GM12878 (cell line): ENCODE results near the gene MYL7. TPM values are rescaled to one million over a fixed set of nuclear protein-coding genes. Genes with fewer than 3 reads are reported as not detected.

Source experiments
- ATAC-seq: fragments of 200-7000 bp; cut with Tn5 transposase; 3 replicates; pipeline ENCODE4 v1.9.1; 2020; ENCODE audit warnings: mild to moderate bottlenecking, moderate library complexity
- BruUV-seq: library from RNA; stranded (reverse); fragments of 400-500 nt; replicated peaks from 2 replicates; lab custom pipeline; 2021; lab: Mats Ljungman, UMichigan
- CTCF ChIA-PET: fragments of 300-600 bp; sonication (Branson Sonifier 250); formaldehyde crosslinking; extraction: SDS; loops from one replicate; lab custom pipeline; 2021; ENCODE audit warnings: inconsistent platforms; lab: Yijun Ruan, JAX
- POLR2A ChIA-PET: fragments of 350-600 bp; formaldehyde crosslinking; extraction: SDS; loops from one replicate; lab custom pipeline; 2021; ENCODE audit warnings: inconsistent platforms; lab: Charles Lee
- RAD21 ChIA-PET: fragments of 300-600 bp; sonication (Branson Sonifier 250); formaldehyde crosslinking; loops from one replicate; lab custom pipeline; 2023; ENCODE audit warnings: antibody characterized with exemption; ENCODE audit not compliant: unreplicated experiment; lab: Charles Lee
- SMC1A ChIA-PET: fragments of 300-600 bp; sonication (Branson Sonifier 250); formaldehyde crosslinking; loops from one replicate; lab custom pipeline; 2023; ENCODE audit not compliant: unreplicated experiment, uncharacterized antibody; lab: Charles Lee
- DNase-seq: peaks from one replicate; pipeline ENCODE4 v3.0.0-alpha.2; 2011; ENCODE audit warnings: low read depth, low spot score
- FAIRE-seq: peaks from 3 replicates; lab custom pipeline; 2011; peaks lifted over from hg19 to GRCh38; lab: Jason Lieb, UNC
- H2AFZ ChIP-seq: 2 replicates; pipeline ENCODE4 v1.6.0; 2011; ENCODE audit warnings: low read depth, low read length, control low read depth; ENCODE audit not compliant: control insufficient read depth
- H3K27ac ChIP-seq: 2 replicates; pipeline ENCODE4 v1.5.1; 2011; ENCODE audit warnings: control low read depth; ENCODE audit not compliant: control insufficient read depth, insufficient read depth
- H3K27me3 ChIP-seq, 2 experiments: replicated peaks in 1 of 2; 2 replicates each; pipeline versions ENCODE4 v1.6.0 to v1.6.1; 2011; ENCODE audit warnings: low read length in 1 of 2; ENCODE audit not compliant: control insufficient read depth in 2 of 2, insufficient read depth in 2 of 2
- H3K36me3 ChIP-seq, 2 experiments: 2 replicates each; pipeline ENCODE4 v1.5.1; 2011; ENCODE audit warnings: low read length in 1 of 2; ENCODE audit not compliant: control insufficient read depth in 2 of 2, insufficient read depth in 2 of 2
- H3K4me1 ChIP-seq: 2 replicates; pipeline ENCODE4 v1.6.1; 2011; ENCODE audit warnings: mild to moderate bottlenecking, low read length, moderate library complexity, mixed read lengths; ENCODE audit not compliant: control insufficient read depth, insufficient read depth
- H3K4me2 ChIP-seq: 2 replicates; pipeline ENCODE4 v1.6.0; 2011; ENCODE audit warnings: control low read depth; ENCODE audit not compliant: control insufficient read depth, insufficient read depth
- H3K4me3 ChIP-seq: fragments of 200-600 bp; sonication (generic); 2 replicates; pipeline ENCODE4 v1.5.1; 2016
- H3K79me2 ChIP-seq: 2 replicates; pipeline ENCODE4 v1.6.0; 2011; ENCODE audit warnings: low read length; ENCODE audit not compliant: control insufficient read depth, insufficient read depth
- H3K9ac ChIP-seq: 2 replicates; pipeline ENCODE4 v1.8.0; 2011; ENCODE audit warnings: low read length, control low read depth, mixed read lengths; ENCODE audit not compliant: control insufficient read depth, insufficient read depth
- H3K9me3 ChIP-seq: replicated peaks from 3 replicates; pipeline ENCODE4 v1.5.1; 2011; ENCODE audit warnings: mild to moderate bottlenecking, low read length; ENCODE audit not compliant: control insufficient read depth, insufficient read depth
- H4K20me1 ChIP-seq: 2 replicates; pipeline ENCODE4 v1.6.0; 2011; ENCODE audit not compliant: control insufficient read depth, insufficient read depth
- CHD4 ChIP-seq: fragments of 200-600 bp; sonication (generic); IDR thresholded peaks from 2 replicates; pipeline ENCODE4 v1.6.1; 2016; ENCODE audit warnings: mild to moderate bottlenecking
- ETV6 ChIP-seq, 2 experiments: fragments of 450-650 bp in 1 of 2; IDR thresholded peaks in 1 of 2; conservative IDR thresholded peaks in 1 of 2; 2 replicates each; pipeline ENCODE4 v1.6.1; 2014; ENCODE audit warnings: antibody characterized with exemption in 1 of 2, borderline replicate concordance in 1 of 2, low read depth in 1 of 2, mild to moderate bottlenecking in 1 of 2, moderate library complexity in 1 of 2
- RUNX3 ChIP-seq: IDR thresholded peaks from 2 replicates; pipeline ENCODE4 v1.6.1; 2012; ENCODE audit warnings: low read length, inconsistent platforms
- SUZ12 ChIP-seq: fragments of 200-600 bp; sonication (generic); IDR thresholded peaks from one replicate; pipeline ENCODE4 v1.6.1; 2018; ENCODE audit warnings: antibody characterized with exemption, mild to moderate bottlenecking; ENCODE audit not compliant: unreplicated experiment
- WGBS: methylation state at CpG from one replicate; pipeline ENCODE4 v1.1.6; 2016; ENCODE audit warnings: low lambda C conversion rate; ENCODE audit not compliant: insufficient replicate concordance, insufficient coverage; ENCODE audit errors: missing lambda C conversion rate; 5-methylcytosine and 5-hydroxymethylcytosine counted together
- in situ Hi-C: fragments of 300-500 bp; cut with MboI; formaldehyde crosslinking; loops from 9 replicates; pipeline ENCODE4 v1.14.3; 2018; ENCODE audit warnings: mixed read lengths
- intact Hi-C: fragments of 100-400 bp; cut with micrococcal nuclease; formaldehyde crosslinking; loops from one replicate; pipeline ENCODE4 v1.14.2; 2022; ENCODE audit not compliant: unreplicated experiment
- polyA plus RNA-seq, 11 experiments: library from polyadenylated mRNA; depleted of rRNA in 4 of 11; unstranded in 6 of 11; stranded (reverse) in 5 of 11; fragments of >200 nt; fragmentation: Nextera tagmentation in 4 of 11; fragmentation: Illumina TruSeq in 1 of 11; extraction: Ambion mirVana in 4 of 11; extraction: Trizol in 1 of 11; gene quantifications; 1 replicate in 1 of 11; 2 replicates in 10 of 11; pipeline versions ENCODE4 v1.2.1 to v1.2.3, GENCODE V29; 2011 to 2016; ENCODE audit warnings: inconsistent platforms in 2 of 11, missing spikeins in 2 of 11, low read depth in 1 of 11
- total RNA-seq, 4 experiments: library from RNA; depleted of rRNA in 3 of 4; stranded (reverse); fragments of >200 nt in 3 of 4; fragmentation: Illumina TruSeq in 1 of 4; extraction: Trizol in 1 of 4; gene quantifications; 2 replicates each; pipeline versions ENCODE4 v1.2.1 to v1.2.3, GENCODE V29; 2013 to 2021
- TF ChIP-seq, protein P1 (sequence below): fragments of 450-650 bp; formaldehyde crosslinking; IDR thresholded peaks from 2 replicates; pipeline ENCODE4 v1.4.0; 2022; ENCODE audit warnings: mild to moderate bottlenecking, moderate library complexity

The MYL7 gene
- total and polyA plus RNA-seq, 10 of the 15 experiments (the other 5 are each of a cell fraction or from before 2014, with no cell fraction given): 1.9 TPM; not detected in 9

GRCh38 chr7:44158873-44159631, 17.9 kb upstream of the MYL7 start:
- no peaks in the 10 kb centered on the region for H3K36me3 ChIP-seq
- H3K4me1 ChIP-seq: no peaks in the 10 kb centered on the region
- no peak overlapping the region for H3K4me3 ChIP-seq
- ChIA-PET POLR2A (no interaction called here), SMC1A (no interaction called here), CTCF (no interaction called here), RAD21 (no interaction called here)
- H4K20me1 ChIP-seq: no peaks in the 10 kb centered on the region
- in situ Hi-C loops: no loop called here
- H3K27ac ChIP-seq: no peak overlapping the region
- FAIRE-seq: no peak
- no peak overlapping the region for H3K9ac ChIP-seq
- 43% methylated on average over 12 of the region's 12 CpGs for WGBS
- H3K9me3 ChIP-seq: no peaks in the 10 kb centered on the region
- ATAC-seq: no peak
- TF ChIP-seq ETV6 (conservative IDR thresholded peaks at IDR 0.05 in 1 of 2, IDR thresholded peaks at IDR 0.05 in 1 of 2; ENCODE audit: borderline replicate concordance in 1 of 2, low read depth in 1 of 2): no peak
- no peak for TF ChIP-seq CHD4
- TF ChIP-seq RUNX3: no peak
- TF ChIP-seq, protein P1, sequence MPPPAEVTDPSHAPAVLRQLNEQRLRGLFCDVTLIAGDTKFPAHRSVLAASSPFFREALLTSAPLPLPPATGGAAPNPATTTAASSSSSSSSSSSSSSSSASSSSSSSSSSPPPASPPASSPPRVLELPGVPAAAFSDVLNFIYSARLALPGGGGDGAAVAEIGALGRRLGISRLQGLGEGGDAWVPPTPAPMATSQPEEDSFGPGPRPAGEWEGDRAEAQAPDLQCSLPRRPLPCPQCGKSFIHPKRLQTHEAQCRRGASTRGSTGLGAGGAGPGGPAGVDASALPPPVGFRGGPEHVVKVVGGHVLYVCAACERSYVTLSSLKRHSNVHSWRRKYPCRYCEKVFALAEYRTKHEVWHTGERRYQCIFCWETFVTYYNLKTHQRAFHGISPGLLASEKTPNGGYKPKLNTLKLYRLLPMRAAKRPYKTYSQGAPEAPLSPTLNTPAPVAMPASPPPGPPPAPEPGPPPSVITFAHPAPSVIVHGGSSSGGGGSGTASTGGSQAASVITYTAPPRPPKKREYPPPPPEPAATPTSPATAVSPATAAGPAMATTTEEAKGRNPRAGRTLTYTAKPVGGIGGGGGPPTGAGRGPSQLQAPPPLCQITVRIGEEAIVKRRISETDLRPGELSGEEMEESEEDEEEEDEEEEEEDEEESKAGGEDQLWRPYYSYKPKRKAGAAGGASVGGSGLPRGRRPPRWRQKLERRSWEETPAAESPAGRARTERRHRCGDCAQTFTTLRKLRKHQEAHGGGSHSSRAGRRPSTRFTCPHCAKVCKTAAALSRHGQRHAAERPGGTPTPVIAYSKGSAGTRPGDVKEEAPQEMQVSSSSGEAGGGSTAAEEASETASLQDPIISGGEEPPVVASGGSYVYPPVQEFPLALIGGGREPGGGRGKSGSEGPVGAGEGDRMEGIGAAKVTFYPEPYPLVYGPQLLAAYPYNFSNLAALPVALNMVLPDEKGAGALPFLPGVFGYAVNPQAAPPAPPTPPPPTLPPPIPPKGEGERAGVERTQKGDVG (CRISPR knock-in tag): no peak
- no peak for TF ChIP-seq SUZ12
- intact Hi-C loops: no loop called here
- BruUV-seq: no TSS peak
- no peak for DNase-seq
- H3K27me3 ChIP-seq: no peaks in the 10 kb centered on the region; a peak in 2 of 4 replicates
- H3K79me2 ChIP-seq: no peaks in the 10 kb centered on the region
- H2AFZ ChIP-seq: no peak overlapping the region
- H3K4me2 ChIP-seq: no peak overlapping the region
